Smooth muscle cell (in vitro differentiated cells): Measurements from ENCODE around the gene CARD11. TPM values are rescaled to one million over a fixed set of nuclear protein-coding genes. Genes with fewer than 3 reads are reported as not detected.

Experiments used
- DNase-seq: peaks from one replicate; lab custom pipeline; 2025; ENCODE audit not compliant: unreplicated experiment; lab: John Stamatoyannopoulos, UW
- H2AFZ ChIP-seq: fragments of 200-600 bp; sonication (generic); 2 replicates; pipeline ENCODE4 v1.6.0; 2016; ENCODE audit warnings: antibody characterized with exemption, low read depth, mild to moderate bottlenecking
- H3F3A ChIP-seq: fragments of 200-600 bp; sonication (generic); 2 replicates; pipeline ENCODE4 v1.6.0; 2017; ENCODE audit warnings: antibody characterized with exemption, low read depth
- H3K27ac ChIP-seq: fragments of 200-600 bp; sonication (generic); 2 replicates; pipeline ENCODE4 v1.5.1; 2016; ENCODE audit warnings: low read depth, mild to moderate bottlenecking
- H3K27me3 ChIP-seq: fragments of 200-600 bp; sonication (generic); 2 replicates; pipeline ENCODE4 v1.6.1; 2016; ENCODE audit warnings: low read depth, mild to moderate bottlenecking
- H3K36me3 ChIP-seq: fragments of 200-600 bp; sonication (generic); 2 replicates; pipeline ENCODE4 v1.5.1; 2016; ENCODE audit warnings: low read depth
- H3K4me1 ChIP-seq: fragments of 200-600 bp; sonication (generic); 2 replicates; pipeline ENCODE4 v1.5.1; 2016; ENCODE audit warnings: low read depth
- H3K4me2 ChIP-seq: fragments of 200-600 bp; sonication (generic); 2 replicates; pipeline ENCODE4 v1.6.0; 2016; ENCODE audit warnings: mild to moderate bottlenecking
- H3K4me3 ChIP-seq: fragments of 200-600 bp; sonication (generic); 2 replicates; pipeline ENCODE4 v1.5.1; 2016; ENCODE audit warnings: mild to moderate bottlenecking
- H3K79me2 ChIP-seq: fragments of 200-600 bp; sonication (generic); 2 replicates; pipeline ENCODE4 v1.6.0; 2016; ENCODE audit warnings: low read depth, mild to moderate bottlenecking
- H3K9ac ChIP-seq: fragments of 200-600 bp; sonication (generic); 2 replicates; pipeline ENCODE4 v1.6.0; 2016; ENCODE audit warnings: low read depth
- H3K9me3 ChIP-seq: fragments of 200-600 bp; sonication (generic); replicated peaks from 2 replicates; pipeline ENCODE4 v1.5.1; 2016; ENCODE audit warnings: low read depth
- H4K20me1 ChIP-seq: fragments of 200-600 bp; sonication (generic); 2 replicates; pipeline ENCODE4 v1.6.0; 2016; ENCODE audit warnings: low read depth
- CTCF ChIP-seq: fragments of 200-600 bp; sonication (generic); IDR thresholded peaks from 2 replicates; pipeline ENCODE4 v1.5.1; 2017; ENCODE audit warnings: borderline replicate concordance, mild to moderate bottlenecking, antibody characterized with exemption; ENCODE audit not compliant: insufficient read depth, poor library complexity, severe bottlenecking
- WGBS: methylation state at CpG from one replicate; pipeline ENCODE4 v1.1.7; 2016; ENCODE audit warnings: low lambda C conversion rate; 5-methylcytosine and 5-hydroxymethylcytosine counted together
- polyA plus RNA-seq: library from polyadenylated mRNA; unstranded; fragments of >200 nt; fragmentation: Nextera tagmentation; extraction: Ambion mirVana; gene quantifications from 2 replicates; pipeline ENCODE4 v1.2.1, GENCODE V29; 2016
- total RNA-seq: library from RNA; depleted of rRNA; stranded (reverse); fragments of >200 nt; gene quantifications from 2 replicates; pipeline ENCODE4 v1.2.3, GENCODE V29; 2014

Gene CARD11
- total and polyA plus RNA-seq, 2 experiments from 2014 or later: 1.3 to 2.4 TPM

DNA sequence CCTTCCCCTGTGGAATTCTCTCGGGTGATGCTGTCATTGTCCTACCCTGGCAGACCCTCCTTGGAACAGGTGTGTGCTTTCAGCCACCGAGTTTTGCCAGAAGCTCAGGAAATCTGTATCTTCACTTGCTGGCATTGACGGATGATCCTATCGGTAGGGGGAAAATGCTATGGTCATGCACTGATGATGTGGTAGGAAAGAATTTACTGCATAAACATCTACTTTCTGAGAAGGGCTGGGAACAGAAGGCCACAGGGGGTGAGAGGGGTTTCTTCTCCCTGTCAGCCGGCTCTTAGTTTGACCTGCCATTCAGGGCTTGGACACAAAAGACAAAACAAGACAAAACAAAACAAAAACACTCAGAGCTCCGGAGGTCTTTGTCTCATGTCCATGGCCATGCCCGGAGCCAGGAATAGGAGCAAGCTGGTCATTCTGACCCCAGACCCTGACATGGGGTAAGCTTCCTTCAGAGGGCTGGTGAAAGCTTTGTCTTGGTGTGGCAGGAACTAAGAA lies 43.6 kb upstream of the CARD11 start:
- no peak overlapping the region for H3K4me3 ChIP-seq
- H3K4me1 ChIP-seq: no peaks in the 10 kb centered on the region
- H2AFZ ChIP-seq: no peak overlapping the region
- no peaks in the 10 kb centered on the region for H3F3A ChIP-seq
- H3K79me2 ChIP-seq: no peaks in the 10 kb centered on the region
- no peaks in the 10 kb centered on the region for H3K27me3 ChIP-seq
- no peak for DNase-seq
- H3K4me2 ChIP-seq: no peak overlapping the region
- H4K20me1 ChIP-seq: no peaks in the 10 kb centered on the region
- H3K27ac ChIP-seq: no peak overlapping the region
- 38% methylated on average over 7 of the region's 7 CpGs for WGBS
- no peak for TF ChIP-seq CTCF
- no peaks in the 10 kb centered on the region for H3K9me3 ChIP-seq
- H3K36me3 ChIP-seq: no peaks in the 10 kb centered on the region
- H3K9ac ChIP-seq: no peak overlapping the region

- Histone ChIP-seq H4K20me1 (no peaks in the 10 kb centered on the region), H3K27ac (no peak overlapping the region), H3K4me1 (no peaks in the 10 kb centered on the region), H3K4me2 (no peak overlapping the region), H3F3A (no peaks in the 10 kb centered on the region), H3K79me2 (no peaks in the 10 kb centered on the region), H3K9ac (no peak overlapping the region), H3K4me3 (no peak overlapping the region), H3K27me3 (no peaks in the 10 kb centered on the region), H3K9me3 (no peaks in the 10 kb centered on the region), H3K36me3 (no peaks in the 10 kb centered on the region), H2AFZ (no peak overlapping the region)
- WGBS: 60% methylated on average over 4 of the region's 4 CpGs
- no peak for DNase-seq
- TF ChIP-seq CTCF: no peak
Observed at GRCh38 chr7:3083350-3083749, 39.7 kb upstream of the CARD11 start.

DNA sequence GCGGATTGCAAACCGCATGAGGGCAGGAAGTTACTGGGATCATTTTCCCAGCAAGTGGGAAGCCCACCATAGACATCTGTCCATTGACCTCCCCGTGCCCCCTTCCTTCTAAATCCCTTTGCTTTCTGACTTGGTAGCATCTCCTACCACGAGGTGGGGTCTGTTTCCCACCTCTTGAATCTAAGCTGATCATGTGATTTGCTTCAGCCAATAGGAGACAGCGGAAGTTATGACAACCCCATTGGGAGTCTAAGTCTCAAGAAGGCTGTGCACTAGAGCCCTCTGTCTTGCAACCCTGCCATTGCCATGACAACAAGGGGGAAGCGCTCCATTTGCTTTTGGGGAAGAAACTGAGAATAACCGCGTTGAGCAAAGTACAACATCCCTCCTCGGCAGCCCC lies 39.2 kb upstream of the CARD11 start:
- DNase-seq: no peak
- WGBS: 81% methylated on average over 9 of the region's 9 CpGs
- Histone ChIP-seq H3K79me2 (no peaks in the 10 kb centered on the region), H3F3A (no peaks in the 10 kb centered on the region), H3K9me3 (no peaks in the 10 kb centered on the region), H3K4me2 (no peak overlapping the region), H3K27me3 (no peaks in the 10 kb centered on the region), H3K4me1 (no peaks in the 10 kb centered on the region), H3K36me3 (no peaks in the 10 kb centered on the region), H2AFZ (no peak overlapping the region), H3K4me3 (no peak overlapping the region), H3K27ac (no peak overlapping the region), H4K20me1 (no peaks in the 10 kb centered on the region), H3K9ac (no peak overlapping the region)
- TF ChIP-seq CTCF: no peak

DNA sequence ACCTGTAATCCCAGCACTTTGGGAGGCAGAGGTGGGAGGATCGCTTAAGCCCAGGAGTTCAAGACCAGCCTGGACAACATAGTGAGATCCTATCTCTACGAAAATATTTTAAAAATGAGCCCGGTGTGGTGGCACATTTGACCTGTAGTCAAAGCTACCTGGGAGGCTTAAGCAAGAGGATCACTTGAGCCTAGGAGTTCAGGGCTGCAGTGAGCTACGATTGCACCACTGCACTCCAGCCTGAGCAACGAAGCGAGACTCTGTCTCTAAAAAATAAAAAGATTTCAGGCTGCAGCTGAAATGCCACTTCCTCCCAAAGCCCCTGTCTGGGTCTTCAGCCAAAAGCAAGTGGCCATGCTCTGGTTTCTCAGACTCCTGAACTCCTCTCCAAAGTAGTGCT lies 38.7 kb upstream of the CARD11 start:
- no peak for DNase-seq
- H3K36me3 ChIP-seq: no peaks in the 10 kb centered on the region
- H4K20me1 ChIP-seq: no peaks in the 10 kb centered on the region
- no peak overlapping the region for H3K4me3 ChIP-seq
- 86% methylated on average over 6 of the region's 6 CpGs for WGBS
- H2AFZ ChIP-seq: no peak overlapping the region
- no peaks in the 10 kb centered on the region for H3F3A ChIP-seq
- no peak overlapping the region for H3K4me2 ChIP-seq
- H3K79me2 ChIP-seq: no peaks in the 10 kb centered on the region
- no peak overlapping the region for H3K9ac ChIP-seq
- no peaks in the 10 kb centered on the region for H3K9me3 ChIP-seq
- H3K27me3 ChIP-seq: no peaks in the 10 kb centered on the region
- no peak for TF ChIP-seq CTCF
- no peak overlapping the region for H3K27ac ChIP-seq
- H3K4me1 ChIP-seq: no peaks in the 10 kb centered on the region
